K562 (cell line): ENCODE data around the gene TEX14. TPM values are rescaled to one million over a fixed set of nuclear protein-coding genes. Genes with fewer than 3 reads are reported as not detected.

Source experiments
- ATAC-seq: fragments of 200-7000 bp; cut with Tn5 transposase; 3 replicates; pipeline ENCODE4 v1.9.1; 2020; ENCODE audit warnings: moderate library complexity
- BruUV-seq: library from RNA; stranded (reverse); fragments of 400-500 nt; replicated peaks from 2 replicates; lab custom pipeline; 2021; lab: Mats Ljungman, UMichigan
- CTCF ChIA-PET: fragments of 300-600 bp; formaldehyde crosslinking; extraction: SDS; loops from one replicate; lab custom pipeline; 2021; ENCODE audit warnings: low intra/inter-chr PET ratio; lab: Yijun Ruan, JAX
- POLR2A ChIA-PET: fragments of 300-600, 350-650 bp; sonication (Branson Sonifier 250); formaldehyde crosslinking; extraction: SDS; loops from one replicate; lab custom pipeline; 2021; ENCODE audit warnings: antibody characterized with exemption, inconsistent platforms; lab: Yijun Ruan, JAX
- DNase-seq, 4 experiments: peaks; one replicate each; pipeline versions ENCODE4 v3.0.0 to v3.0.0-alpha.2; 2011 to 2018; ENCODE audit warnings: low spot score in 3 of 4, mixed read lengths in 3 of 4; ENCODE audit errors: extremely low read depth in 1 of 4
- FAIRE-seq: peaks from 2 replicates; lab custom pipeline; 2011; peaks lifted over from hg19 to GRCh38; lab: Jason Lieb, UNC
- H2AFZ ChIP-seq: 2 replicates; pipeline ENCODE4 v1.6.0; 2011; ENCODE audit warnings: low read depth, low read length, control low read depth, inconsistent platforms
- H3K27ac ChIP-seq: fragments of 200-600 bp; 3 replicates; pipeline ENCODE4 v1.8.0; 2011; ENCODE audit warnings: low read depth, mild to moderate bottlenecking, control low read depth, inconsistent platforms, low read length, moderate library complexity, mixed read lengths; ENCODE audit errors: extremely low read depth
- H3K27me3 ChIP-seq, 2 experiments: fragments of 300-600 bp in 1 of 2; 2 replicates in 1 of 2; 3 replicates in 1 of 2; pipeline versions ENCODE4 v1.6.0 to v1.8.0; 2011; ENCODE audit warnings: inconsistent platforms in 2 of 2, low read length in 2 of 2, mild to moderate bottlenecking in 1 of 2, mixed read lengths in 1 of 2, moderate library complexity in 1 of 2; ENCODE audit not compliant: control insufficient read depth in 2 of 2, insufficient read depth in 2 of 2
- H3K36me3 ChIP-seq: fragments of 300-600 bp; 3 replicates; pipeline ENCODE4 v1.8.0; 2011; ENCODE audit warnings: mild to moderate bottlenecking, low read length, inconsistent platforms; ENCODE audit not compliant: control insufficient read depth, insufficient read depth
- H3K4me1 ChIP-seq, 2 experiments: fragments of 200-600 bp in 1 of 2; replicated peaks in 1 of 2; 2 replicates in 1 of 2; 3 replicates in 1 of 2; pipeline versions ENCODE4 v1.5.1 to v1.8.0; 2011; ENCODE audit warnings: inconsistent platforms in 2 of 2, low read length in 2 of 2, mild to moderate bottlenecking in 1 of 2, mixed read lengths in 1 of 2, moderate library complexity in 1 of 2; ENCODE audit not compliant: control insufficient read depth in 2 of 2, insufficient read depth in 2 of 2
- H3K4me2 ChIP-seq: 2 replicates; pipeline ENCODE4 v1.6.1; 2011; ENCODE audit warnings: low read length, control low read depth, inconsistent platforms, mixed read lengths; ENCODE audit not compliant: insufficient read depth
- H3K4me3 ChIP-seq: fragments of 200-600 bp; sonication (generic), shearing (Covaris generic); 2 replicates; pipeline ENCODE4 v1.5.1; 2016; ENCODE audit warnings: control low read depth, inconsistent platforms
- H3K79me2 ChIP-seq: fragments of 200-600 bp; 3 replicates; pipeline ENCODE4 v1.8.0; 2011; ENCODE audit warnings: low read length, inconsistent platforms; ENCODE audit not compliant: control insufficient read depth, insufficient read depth
- H3K9ac ChIP-seq, 2 experiments: 2 replicates each; pipeline versions ENCODE4 v1.6.0 to v1.6.1; 2011; ENCODE audit warnings: low read depth in 2 of 2, low read length in 2 of 2, control low read depth in 1 of 2, inconsistent platforms in 1 of 2, mild to moderate bottlenecking in 1 of 2, mixed read lengths in 1 of 2; ENCODE audit not compliant: insufficient read depth in 1 of 2
- H3K9me1 ChIP-seq: one replicate; pipeline ENCODE4 v1.6.0; 2011; ENCODE audit warnings: inconsistent platforms, mild to moderate bottlenecking, low read length, moderate library complexity; ENCODE audit not compliant: control insufficient read depth, insufficient read depth
- H3K9me3 ChIP-seq: replicated peaks from 2 replicates; pipeline ENCODE4 v1.5.1; 2011; ENCODE audit warnings: low read depth, low read length, inconsistent platforms; ENCODE audit not compliant: control insufficient read depth, insufficient read depth
- H4K20me1 ChIP-seq: replicated peaks from 2 replicates; pipeline ENCODE4 v1.6.1; 2011; ENCODE audit warnings: low read length, inconsistent platforms, mixed read lengths; ENCODE audit not compliant: control insufficient read depth, insufficient read depth
- CHD2 ChIP-seq: IDR thresholded peaks from 2 replicates; pipeline ENCODE4 v1.6.1; 2011; ENCODE audit warnings: low read depth, low read length
- NR2C1 ChIP-seq, 2 experiments: fragments of 450-650 bp; IDR thresholded peaks; 2 replicates each; pipeline ENCODE4 v1.6.1; 2017; ENCODE audit warnings: mild to moderate bottlenecking in 2 of 2, antibody characterized with exemption in 1 of 2, inconsistent platforms in 1 of 2, missing compliant biosample characterization in 1 of 2, missing genetic modification characterization in 1 of 2
- U2AF1 ChIP-seq: fragments of 200-400 bp; formaldehyde crosslinking; optimal IDR thresholded peaks from 2 replicates; pipeline ENCODE3; 2017; ENCODE audit warnings: mild to moderate bottlenecking, low read depth, low read length, moderate library complexity
- ZBTB11 ChIP-seq, 3 experiments: fragments of 200-800 bp in 1 of 3; fragments of 250-450 bp in 1 of 3; fragments of 450-650 bp in 1 of 3; sonication (Bioruptor Pico) in 1 of 3; sonication (Bioruptor generic) in 1 of 3; formaldehyde crosslinking in 1 of 3; IDR thresholded peaks; 2 replicates each; pipeline versions ENCODE4 v1.6.1 to v1.8.0; 2016 to 2022; ENCODE audit warnings: mild to moderate bottlenecking in 2 of 3, missing genetic modification characterization in 2 of 3, missing compliant biosample characterization in 1 of 3, moderate library complexity in 1 of 3
- ZBTB33 ChIP-seq: sonication (generic); formaldehyde crosslinking; IDR thresholded peaks from 2 replicates; pipeline ENCODE4 v1.8.1; 2023; ENCODE audit warnings: mild to moderate bottlenecking, missing genetic modification reagents
- ZNF589 ChIP-seq: fragments of 200-800 bp; sonication (Bioruptor generic); IDR thresholded peaks from 2 replicates; pipeline ENCODE4 v1.6.1; 2016; ENCODE audit warnings: low read depth, missing genetic modification characterization, missing compliant biosample characterization
- WGBS: fragments of 100-300 bp; shearing (Covaris generic); methylation state at CpG from one replicate; pipeline ENCODE4 v1.1.6; 2016; ENCODE audit warnings: low coverage, mixed read lengths; ENCODE audit not compliant: insufficient coverage; ENCODE audit errors: missing lambda C conversion rate; 5-methylcytosine and 5-hydroxymethylcytosine counted together
- in situ Hi-C: fragments of 300-500 bp; cut with MboI; formaldehyde crosslinking; loops from 4 replicates; pipeline ENCODE4 v1.15.0; 2018; ENCODE audit warnings: inconsistent platforms, mixed read lengths
- intact Hi-C: fragments of 100-400 bp; cut with micrococcal nuclease; formaldehyde crosslinking; loops from 2 replicates; pipeline ENCODE4 v1.14.2; 2022
- polyA plus RNA-seq, 8 experiments: library from polyadenylated mRNA; depleted of rRNA in 4 of 8; stranded (reverse) in 5 of 8; unstranded in 3 of 8; fragments of >200 nt; fragmentation: Nextera tagmentation in 2 of 8; fragmentation: Illumina TruSeq in 1 of 8; extraction: Ambion mirVana in 2 of 8; extraction: Trizol in 1 of 8; gene quantifications; 2 replicates each; pipeline versions ENCODE4 v1.2.1 to v1.2.3, GENCODE V29; 2011 to 2014; ENCODE audit warnings: inconsistent platforms in 1 of 8, missing spikeins in 1 of 8
- total RNA-seq, 7 experiments: library from RNA; depleted of rRNA in 6 of 7; stranded (reverse); fragments of >200 nt in 6 of 7; fragmentation: Illumina TruSeq in 2 of 7; extraction: Trizol in 2 of 7; gene quantifications; 2 replicates each; pipeline versions ENCODE4 v1.2.1 to v1.2.3, GENCODE V29; 2011 to 2021; ENCODE audit warnings: low replicate concordance in 1 of 7
- TF ChIP-seq, protein P1 (sequence below): fragments of 450-650 bp; IDR thresholded peaks from 2 replicates; pipeline ENCODE4 v1.6.1; 2017; ENCODE audit warnings: antibody characterized with exemption, mild to moderate bottlenecking
- TF ChIP-seq, protein P2 (sequence below), 2 experiments: fragments of 450-650 bp in 1 of 2; sonication (generic) in 1 of 2; formaldehyde crosslinking in 1 of 2; IDR thresholded peaks in 1 of 2; conservative IDR thresholded peaks in 1 of 2; 2 replicates each; pipeline versions ENCODE4 v1.6.1 to v1.8.1; 2016 to 2023; ENCODE audit warnings: mild to moderate bottlenecking in 2 of 2, moderate library complexity in 2 of 2, inconsistent platforms in 1 of 2, missing genetic modification reagents in 1 of 2

TEX14 gene
- total and polyA plus RNA-seq, 9 of the 15 experiments (the other 6 are each of a cell fraction or from before 2014, with no cell fraction given) = 0.05 to 0.12 (median 0.09) TPM; not detected in 1

- Histone ChIP-seq H3K36me3 (no peaks in the 10 kb centered on the region), H3K4me2 (no peak overlapping the region), H3K4me1 (peaks cover 0 to 3% of the 10 kb centered on the region in 2 experiments; a peak in 2 of 5 replicates), H3K79me2 (no peaks in the 10 kb centered on the region), H4K20me1 (no peaks in the 10 kb centered on the region), H2AFZ (no peak overlapping the region), H3K27me3 (no peaks in the 10 kb centered on the region), H3K9ac (no peak overlapping the region), H3K9me3 (no peaks in the 10 kb centered on the region)
- DNase-seq (no peak), ATAC-seq (no peak), FAIRE-seq (no peak)
- POLR2A ChIA-PET = interaction anchor here (1.5 kb wide), 1 partner anchor 9 kb away, joined by 4 read pairs; the partner anchor contains the start of gene RAD51C
- intact Hi-C loops (no loop called here), in situ Hi-C loops (loop anchor here (10.0 kb wide), 1 partner anchor 1241 kb away; no protein-coding TSS in a partner anchor)
- WGBS = 72% methylated on average over 10 of the region's 10 CpGs
- no peak for TF ChIP-seq U2AF1
- TF ChIP-seq ZBTB33 (CRISPR knock-in tag) = peak; percentile 50; the same call in 1 of the 2 replicates
- no peak for TF ChIP-seq ZNF589 (CRISPR knock-in tag)
- no peak for TF ChIP-seq CHD2
- TF ChIP-seq, protein P1, sequence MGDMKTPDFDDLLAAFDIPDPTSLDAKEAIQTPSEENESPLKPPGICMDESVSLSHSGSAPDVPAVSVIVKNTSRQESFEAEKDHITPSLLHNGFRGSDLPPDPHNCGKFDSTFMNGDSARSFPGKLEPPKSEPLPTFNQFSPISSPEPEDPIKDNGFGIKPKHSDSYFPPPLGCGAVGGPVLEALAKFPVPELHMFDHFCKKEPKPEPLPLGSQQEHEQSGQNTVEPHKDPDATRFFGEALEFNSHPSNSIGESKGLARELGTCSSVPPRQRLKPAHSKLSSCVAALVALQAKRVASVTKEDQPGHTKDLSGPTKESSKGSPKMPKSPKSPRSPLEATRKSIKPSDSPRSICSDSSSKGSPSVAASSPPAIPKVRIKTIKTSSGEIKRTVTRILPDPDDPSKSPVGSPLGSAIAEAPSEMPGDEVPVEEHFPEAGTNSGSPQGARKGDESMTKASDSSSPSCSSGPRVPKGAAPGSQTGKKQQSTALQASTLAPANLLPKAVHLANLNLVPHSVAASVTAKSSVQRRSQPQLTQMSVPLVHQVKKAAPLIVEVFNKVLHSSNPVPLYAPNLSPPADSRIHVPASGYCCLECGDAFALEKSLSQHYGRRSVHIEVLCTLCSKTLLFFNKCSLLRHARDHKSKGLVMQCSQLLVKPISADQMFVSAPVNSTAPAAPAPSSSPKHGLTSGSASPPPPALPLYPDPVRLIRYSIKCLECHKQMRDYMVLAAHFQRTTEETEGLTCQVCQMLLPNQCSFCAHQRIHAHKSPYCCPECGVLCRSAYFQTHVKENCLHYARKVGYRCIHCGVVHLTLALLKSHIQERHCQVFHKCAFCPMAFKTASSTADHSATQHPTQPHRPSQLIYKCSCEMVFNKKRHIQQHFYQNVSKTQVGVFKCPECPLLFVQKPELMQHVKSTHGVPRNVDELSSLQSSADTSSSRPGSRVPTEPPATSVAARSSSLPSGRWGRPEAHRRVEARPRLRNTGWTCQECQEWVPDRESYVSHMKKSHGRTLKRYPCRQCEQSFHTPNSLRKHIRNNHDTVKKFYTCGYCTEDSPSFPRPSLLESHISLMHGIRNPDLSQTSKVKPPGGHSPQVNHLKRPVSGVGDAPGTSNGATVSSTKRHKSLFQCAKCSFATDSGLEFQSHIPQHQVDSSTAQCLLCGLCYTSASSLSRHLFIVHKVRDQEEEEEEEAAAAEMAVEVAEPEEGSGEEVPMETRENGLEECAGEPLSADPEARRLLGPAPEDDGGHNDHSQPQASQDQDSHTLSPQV = no peak
- TF ChIP-seq ZBTB11 (CRISPR knock-in tag; IDR thresholded peaks at IDR 0.05) = peak in 1 of 3 experiments; percentile 57; a peak in 1 of 6 replicates
- TF ChIP-seq, protein P2, sequence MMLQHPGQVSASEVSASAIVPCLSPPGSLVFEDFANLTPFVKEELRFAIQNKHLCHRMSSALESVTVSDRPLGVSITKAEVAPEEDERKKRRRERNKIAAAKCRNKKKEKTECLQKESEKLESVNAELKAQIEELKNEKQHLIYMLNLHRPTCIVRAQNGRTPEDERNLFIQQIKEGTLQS (IDR thresholded peaks at IDR 0.05) = peak; percentile 22; the same call in 1 of the 2 replicates
- TF ChIP-seq, protein P2 (CRISPR knock-in tag; conservative IDR thresholded peaks at IDR 0.05) = no peak
- no peak for TF ChIP-seq NR2C1 (IDR thresholded peaks at IDR 0.05)
- no peak for TF ChIP-seq NR2C1 (tag; IDR thresholded peaks at IDR 0.05)
- TF ChIP-seq, all 486 proteins: peak for 3
- CTCF ChIA-PET = no interaction called here
- Histone ChIP-seq H3K4me3 (no peak overlapping the region), H3K27ac (no peak overlapping the region), H3K9me1 (no peaks in the 10 kb centered on the region)
- no TSS peak for BruUV-seq
Measured at GRCh38 chr17:58684003-58684402, 7.8 kb downstream of the TEX14 start.
